HepG2 (cell line): ENCODE data around the gene HAT1. TPM values are rescaled to one million over a fixed set of nuclear protein-coding genes. Genes with fewer than 3 reads are reported as not detected.

Source experiments
- AKNA ChIP-seq: sonication (generic); formaldehyde crosslinking; IDR thresholded peaks from 2 replicates; pipeline ENCODE4 v1.4.0; 2020; ENCODE audit warnings: missing genetic modification reagents, borderline replicate concordance
- HMGXB4 ChIP-seq, 2 experiments: sonication (generic) in 1 of 2; formaldehyde crosslinking in 1 of 2; IDR thresholded peaks; 2 replicates each; pipeline versions ENCODE4 v1.4.0 to v1.6.1; 2018 to 2020; ENCODE audit warnings: missing genetic modification reagents in 2 of 2, borderline replicate concordance in 1 of 2, low read depth in 1 of 2, mild to moderate bottlenecking in 1 of 2, missing biosample characterization in 1 of 2
- NR2F2 ChIP-seq: IDR thresholded peaks from 2 replicates; pipeline ENCODE4 v1.6.1; 2012; ENCODE audit warnings: low read depth, inconsistent platforms, borderline replicate concordance
- SATB2 ChIP-seq: sonication (generic); formaldehyde crosslinking; IDR thresholded peaks from 2 replicates; pipeline ENCODE4 v1.5.0; 2020; ENCODE audit warnings: missing genetic modification reagents
- SP5 ChIP-seq: IDR thresholded peaks from 2 replicates; pipeline ENCODE4 v1.6.1; 2016; ENCODE audit warnings: low read depth, borderline replicate concordance
- THAP9 ChIP-seq: sonication (generic); formaldehyde crosslinking; IDR thresholded peaks from 2 replicates; pipeline ENCODE4; 2020; ENCODE audit warnings: missing genetic modification reagents, mild to moderate bottlenecking, borderline replicate concordance
- YEATS2 ChIP-seq: sonication (generic); formaldehyde crosslinking; IDR thresholded peaks from 2 replicates; pipeline ENCODE4 v1.4.0; 2020; ENCODE audit warnings: missing genetic modification reagents, borderline replicate concordance
- ZGPAT ChIP-seq: IDR thresholded peaks from 2 replicates; pipeline ENCODE4 v1.6.1; 2016; ENCODE audit warnings: mild to moderate bottlenecking
- ZNF263 ChIP-seq: sonication (generic); formaldehyde crosslinking; IDR thresholded peaks from 2 replicates; pipeline ENCODE4 v1.4.0; 2020; ENCODE audit warnings: missing genetic modification reagents
- ZNF275 ChIP-seq: sonication (generic); formaldehyde crosslinking; IDR thresholded peaks from 2 replicates; pipeline ENCODE4 v1.8.0; 2022; ENCODE audit warnings: missing genetic modification reagents, mild to moderate bottlenecking, inconsistent platforms, borderline replicate concordance
- ZNF354B ChIP-seq: sonication (generic); formaldehyde crosslinking; IDR thresholded peaks from 2 replicates; pipeline ENCODE4 v1.8.0; 2022; ENCODE audit warnings: mild to moderate bottlenecking, missing genetic modification reagents
- ZNF562 ChIP-seq: sonication (generic); formaldehyde crosslinking; IDR thresholded peaks from 2 replicates; pipeline ENCODE4 v1.8.0; 2022; ENCODE audit warnings: missing genetic modification reagents, borderline replicate concordance
- ZNF576 ChIP-seq: sonication (generic); formaldehyde crosslinking; IDR thresholded peaks from 2 replicates; pipeline ENCODE4 v1.4.0; 2020; ENCODE audit warnings: mild to moderate bottlenecking, missing genetic modification reagents
- ZNF720 ChIP-seq: sonication (generic); formaldehyde crosslinking; IDR thresholded peaks from 2 replicates; pipeline ENCODE4 v1.4.0; 2020; ENCODE audit warnings: missing genetic modification reagents
- polyA plus RNA-seq, 8 experiments: library from polyadenylated mRNA; depleted of rRNA in 3 of 8; stranded (reverse) in 7 of 8; unstranded in 1 of 8; fragments of >200 nt; fragmentation: Illumina TruSeq in 4 of 8; extraction: Trizol in 4 of 8; gene quantifications; 2 replicates each; pipeline versions ENCODE4 v1.2.1 to v1.2.3, GENCODE V29; 2011 to 2016; ENCODE audit warnings: low read depth in 4 of 8, missing spikeins in 1 of 8, mixed read lengths in 1 of 8; ENCODE audit not compliant: insufficient read depth in 1 of 8
- total RNA-seq, 5 experiments: library from RNA; depleted of rRNA; stranded (reverse); fragments of >200 nt; fragmentation: Illumina TruSeq; extraction: Trizol; gene quantifications; 2 replicates each; pipeline ENCODE4 v1.2.3, GENCODE V29; 2016; ENCODE audit warnings: low read depth in 1 of 5

Gene HAT1
- total and polyA plus RNA-seq, 2 of the 13 experiments (the other 11 are each of a cell fraction or from before 2014, with no cell fraction given) = 45.4 to 119 TPM

- TF ChIP-seq YEATS2 (CRISPR knock-in tag) (peak; percentile 91), ZNF720 (CRISPR knock-in tag) (no peak), ZGPAT (CRISPR knock-in tag) (peak; percentile 68), ZNF576 (CRISPR knock-in tag) (no peak), NR2F2 (no peak; the same call in 1 of the 2 replicates), ZNF354B (no peak), THAP9 (CRISPR knock-in tag) (peak; percentile 73), ZNF275 (CRISPR knock-in tag) (0 out of 2 replicates have a peak, but pooled peaks have one; percentile 67), SP5 (CRISPR knock-in tag) (peak; percentile 62; the same call in 1 of the 2 replicates), HMGXB4 (CRISPR knock-in tag; IDR thresholded peaks at IDR 0.05; ENCODE audit: borderline replicate concordance in 1 of 2, low read depth in 1 of 2) (peak; percentile 77 to 81), ZNF263 (CRISPR knock-in tag) (0 out of 2 replicates have a peak, but pooled peaks have one; percentile 11), AKNA (CRISPR knock-in tag) (no peak), ZNF562 (CRISPR knock-in tag) (no peak), SATB2 (peak; percentile 43; the same call in 1 of the 2 replicates)
Observed at GRCh38 chr2:171922230-171923022, at the start of gene HAT1 (continued).
